ENCODE results near the gene BRIX1. TPM values are rescaled to one million over a fixed set of nuclear protein-coding genes. Genes with fewer than 3 reads are reported as not detected.

BRIX1 gene
- 30.9 and 40.1 TPM in 2 replicates for total RNA-seq

- H3K27me3 ChIP-seq (ENCODE audit: control insufficient read depth, insufficient read depth, low read length): no peaks in the 10 kb centered on the region
- peak within 1 kb of the TSS; percentile 88 for H3K4me3 ChIP-seq (ENCODE audit: low read depth, low read length)
- peak; percentile 85 for DNase-seq (ENCODE audit: low read depth)
- TF ChIP-seq, protein P1, sequence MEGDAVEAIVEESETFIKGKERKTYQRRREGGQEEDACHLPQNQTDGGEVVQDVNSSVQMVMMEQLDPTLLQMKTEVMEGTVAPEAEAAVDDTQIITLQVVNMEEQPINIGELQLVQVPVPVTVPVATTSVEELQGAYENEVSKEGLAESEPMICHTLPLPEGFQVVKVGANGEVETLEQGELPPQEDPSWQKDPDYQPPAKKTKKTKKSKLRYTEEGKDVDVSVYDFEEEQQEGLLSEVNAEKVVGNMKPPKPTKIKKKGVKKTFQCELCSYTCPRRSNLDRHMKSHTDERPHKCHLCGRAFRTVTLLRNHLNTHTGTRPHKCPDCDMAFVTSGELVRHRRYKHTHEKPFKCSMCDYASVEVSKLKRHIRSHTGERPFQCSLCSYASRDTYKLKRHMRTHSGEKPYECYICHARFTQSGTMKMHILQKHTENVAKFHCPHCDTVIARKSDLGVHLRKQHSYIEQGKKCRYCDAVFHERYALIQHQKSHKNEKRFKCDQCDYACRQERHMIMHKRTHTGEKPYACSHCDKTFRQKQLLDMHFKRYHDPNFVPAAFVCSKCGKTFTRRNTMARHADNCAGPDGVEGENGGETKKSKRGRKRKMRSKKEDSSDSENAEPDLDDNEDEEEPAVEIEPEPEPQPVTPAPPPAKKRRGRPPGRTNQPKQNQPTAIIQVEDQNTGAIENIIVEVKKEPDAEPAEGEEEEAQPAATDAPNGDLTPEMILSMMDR (IDR thresholded peaks at IDR 0.05; ENCODE audit: insufficient read depth, low read length, poor library complexity, severe bottlenecking): peak; percentile 24
- no peaks in the 10 kb centered on the region for H3K36me3 ChIP-seq (ENCODE audit: control insufficient read depth, insufficient read depth, low read length)
Measured at GRCh38 chr5:34915139-34915855, at the start of gene BRIX1, which contains the start of gene RAD1. Gene BRIX1, plus strand, starts transcription at chr5:34915711. Its CDS starts 28 bp downstream, at chr5:34915739. Gene RAD1, minus strand, starts transcription at chr5:34915504. Its CDS starts 612 bp downstream, at chr5:34914892.

GRCh38 chr5:34866989-34867471 lies 48.5 kb upstream of the BRIX1 start:
- H3K36me3 ChIP-seq (ENCODE audit: control insufficient read depth, insufficient read depth, low read length): no peaks in the 10 kb centered on the region
- no peak for DNase-seq (ENCODE audit: low read depth)

GRCh38 chr5:34867660-34868059 lies 47.9 kb upstream of the BRIX1 start:
- Histone ChIP-seq H3K36me3 (ENCODE audit: control insufficient read depth, insufficient read depth, low read length) (no peaks in the 10 kb centered on the region), H3K27me3 (ENCODE audit: control insufficient read depth, insufficient read depth, low read length) (no peaks in the 10 kb centered on the region), H3K4me3 (ENCODE audit: low read depth, low read length) (no peak overlapping the region)
- no peak for DNase-seq (ENCODE audit: low read depth)
- TF ChIP-seq, protein P1 (IDR thresholded peaks at IDR 0.05; ENCODE audit: insufficient read depth, low read length, poor library complexity, severe bottlenecking): no peak

More at GRCh38 chr5:34866989-34867471, 48.5 kb upstream of the BRIX1 start:
- Histone ChIP-seq H3K4me3 (ENCODE audit: low read depth, low read length) (no peak overlapping the region), H3K27me3 (ENCODE audit: control insufficient read depth, insufficient read depth, low read length) (no peaks in the 10 kb centered on the region)
- TF ChIP-seq, protein P1 (IDR thresholded peaks at IDR 0.05; ENCODE audit: insufficient read depth, low read length, poor library complexity, severe bottlenecking): no peak

GRCh38 chr5:34868791-34869190 lies 46.7 kb upstream of the BRIX1 start:
- no peaks in the 10 kb centered on the region for H3K36me3 ChIP-seq (ENCODE audit: control insufficient read depth, insufficient read depth, low read length)
- H3K4me3 ChIP-seq (ENCODE audit: low read depth, low read length): no peak overlapping the region
- TF ChIP-seq, protein P1 (IDR thresholded peaks at IDR 0.05; ENCODE audit: insufficient read depth, low read length, poor library complexity, severe bottlenecking): no peak
- no peaks in the 10 kb centered on the region for H3K27me3 ChIP-seq (ENCODE audit: control insufficient read depth, insufficient read depth, low read length)
- DNase-seq (ENCODE audit: low read depth): no peak

GRCh38 chr5:34869256-34869655 lies 46.3 kb upstream of the BRIX1 start:
- Histone ChIP-seq H3K36me3 (ENCODE audit: control insufficient read depth, insufficient read depth, low read length) (no peaks in the 10 kb centered on the region), H3K4me3 (ENCODE audit: low read depth, low read length) (no peak overlapping the region), H3K27me3 (ENCODE audit: control insufficient read depth, insufficient read depth, low read length) (no peaks in the 10 kb centered on the region)
- TF ChIP-seq, protein P1 (IDR thresholded peaks at IDR 0.05; ENCODE audit: insufficient read depth, low read length, poor library complexity, severe bottlenecking): no peak
- no peak for DNase-seq (ENCODE audit: low read depth)
